ENCODE measurements around the gene NACA.

NACA gene

DNA sequence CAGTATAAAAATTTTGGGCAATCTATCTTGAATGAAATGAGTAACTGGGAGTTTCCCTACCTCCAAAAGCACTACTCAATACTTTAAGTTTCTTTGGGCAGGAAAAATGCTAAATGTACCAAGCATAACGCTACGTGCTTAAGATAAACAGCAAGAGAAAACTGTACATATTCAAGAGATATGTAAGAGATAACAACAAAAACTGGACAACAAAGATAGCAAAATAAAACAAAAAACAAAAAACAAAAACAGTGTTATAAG is 57.0 kb downstream of the NACA start:
- in situ Hi-C loops (cut with HindIII; ENCODE audit: low sequenced_read_pairs), result no loop called here
- no peak for DNase-seq (ENCODE audit: low read depth)
- TF ChIP-seq, protein P1, sequence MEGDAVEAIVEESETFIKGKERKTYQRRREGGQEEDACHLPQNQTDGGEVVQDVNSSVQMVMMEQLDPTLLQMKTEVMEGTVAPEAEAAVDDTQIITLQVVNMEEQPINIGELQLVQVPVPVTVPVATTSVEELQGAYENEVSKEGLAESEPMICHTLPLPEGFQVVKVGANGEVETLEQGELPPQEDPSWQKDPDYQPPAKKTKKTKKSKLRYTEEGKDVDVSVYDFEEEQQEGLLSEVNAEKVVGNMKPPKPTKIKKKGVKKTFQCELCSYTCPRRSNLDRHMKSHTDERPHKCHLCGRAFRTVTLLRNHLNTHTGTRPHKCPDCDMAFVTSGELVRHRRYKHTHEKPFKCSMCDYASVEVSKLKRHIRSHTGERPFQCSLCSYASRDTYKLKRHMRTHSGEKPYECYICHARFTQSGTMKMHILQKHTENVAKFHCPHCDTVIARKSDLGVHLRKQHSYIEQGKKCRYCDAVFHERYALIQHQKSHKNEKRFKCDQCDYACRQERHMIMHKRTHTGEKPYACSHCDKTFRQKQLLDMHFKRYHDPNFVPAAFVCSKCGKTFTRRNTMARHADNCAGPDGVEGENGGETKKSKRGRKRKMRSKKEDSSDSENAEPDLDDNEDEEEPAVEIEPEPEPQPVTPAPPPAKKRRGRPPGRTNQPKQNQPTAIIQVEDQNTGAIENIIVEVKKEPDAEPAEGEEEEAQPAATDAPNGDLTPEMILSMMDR (IDR thresholded peaks at IDR 0.05; ENCODE audit: low read depth, low read length, missing control alignments), result no peak
- no peak overlapping the region for H3K4me3 ChIP-seq (ENCODE audit: low read depth, low read length)
